CD8-positive, alpha-beta memory T cell (primary cell): Measurements from ENCODE around the gene MIER2. TPM values are rescaled to one million over a fixed set of nuclear protein-coding genes. Genes with fewer than 3 reads are reported as not detected.
"Not testable (repeated sequence)": the region's sequence is repeated elsewhere in the genome, so short reads cannot be mapped to it uniquely, and the experiment has no call there.

ENCODE experiments used
- CTCF ChIA-PET: fragments of 350-600 bp; sonication (Branson Sonifier 250); formaldehyde crosslinking; loops from one replicate; lab custom pipeline; 2021; ENCODE audit warnings: antibody characterized with exemption; lab: Charles Lee
- POLR2A ChIA-PET: fragments of 350-600 bp; sonication (Branson Sonifier 250); formaldehyde crosslinking; loops from one replicate; lab custom pipeline; 2021; ENCODE audit warnings: antibody characterized with exemption; lab: Charles Lee
- DNase-seq, 5 donors: peaks; one replicate each; pipeline versions ENCODE4 v3.0.0 to v3.0.0-alpha.2; 2020 to 2022; ENCODE audit warnings: mixed read lengths in 1 of 5
- H3K27ac ChIP-seq: one replicate; pipeline ENCODE4 v1.7.0; 2013; ENCODE audit warnings: low read depth, mild to moderate bottlenecking, low read length, moderate library complexity
- H3K27me3 ChIP-seq: 2 replicates; pipeline ENCODE4 v1.7.0; 2013; ENCODE audit warnings: low read length, mild to moderate bottlenecking; ENCODE audit not compliant: insufficient read depth, poor library complexity, severe bottlenecking
- H3K36me3 ChIP-seq: 2 replicates; pipeline ENCODE4 v1.7.0; 2013; ENCODE audit warnings: mild to moderate bottlenecking, low read length, moderate library complexity; ENCODE audit not compliant: insufficient read depth
- H3K4me1 ChIP-seq: 2 replicates; pipeline ENCODE4 v1.7.0; 2013; ENCODE audit warnings: mild to moderate bottlenecking, low read length, moderate library complexity; ENCODE audit not compliant: insufficient read depth
- H3K4me3 ChIP-seq: 2 replicates; pipeline ENCODE4 v1.7.0; 2013; ENCODE audit warnings: mild to moderate bottlenecking, low read length
- H3K9me3 ChIP-seq: 2 replicates; pipeline ENCODE4 v1.7.0; 2013; ENCODE audit warnings: mild to moderate bottlenecking, low read length
- H3K27ac Mint-ChIP-seq, 8 donors: one replicate each; pipeline ENCODE4 v1.8.0; 2020 to 2021; ENCODE audit warnings: mixed read lengths in 8 of 8, mild to moderate bottlenecking in 6 of 8, inconsistent platforms in 3 of 8, moderate library complexity in 3 of 8
- H3K27me3 Mint-ChIP-seq, 2 donors: one replicate each; pipeline ENCODE4 v1.8.0; 2020 to 2021; ENCODE audit warnings: mixed read lengths in 2 of 2, mild to moderate bottlenecking in 1 of 2, moderate library complexity in 1 of 2
- H3K36me3 Mint-ChIP-seq, 3 donors: one replicate each; pipeline ENCODE4 v1.8.0; 2020 to 2021; ENCODE audit warnings: mixed read lengths in 3 of 3, inconsistent platforms in 1 of 3, mild to moderate bottlenecking in 1 of 3
- H3K4me1 Mint-ChIP-seq, 3 donors: one replicate each; pipeline ENCODE4 v1.8.0; 2020 to 2021; ENCODE audit warnings: mixed read lengths in 3 of 3, inconsistent platforms in 1 of 3, mild to moderate bottlenecking in 1 of 3
- H3K4me3 Mint-ChIP-seq, 7 donors: one replicate each; pipeline ENCODE4 v1.8.0; 2020 to 2021; ENCODE audit warnings: mixed read lengths in 7 of 7, mild to moderate bottlenecking in 6 of 7, moderate library complexity in 4 of 7, inconsistent platforms in 2 of 7
- H3K9me3 Mint-ChIP-seq, 5 donors: one replicate each; pipeline ENCODE4 v1.8.0; 2020 to 2022; ENCODE audit warnings: mixed read lengths in 5 of 5, mild to moderate bottlenecking in 3 of 5, moderate library complexity in 2 of 5, inconsistent platforms in 1 of 5
- polyA plus RNA-seq: library from polyadenylated mRNA; unstranded; fragments of 300-500 nt; fragmentation: Illumina TruSeq; gene quantifications from one replicate; pipeline ENCODE4 v1.2.3, GENCODE V29; 2021
- total RNA-seq, 2 experiments: library from RNA; stranded (reverse); gene quantifications; one replicate each; pipeline ENCODE4 v1.2.3, GENCODE V29; 2021

MIER2 gene
- total RNA-seq = 10 to 100 TPM; 20.9 TPM
- polyA plus RNA-seq = 4.9 TPM

- Histone ChIP-seq H3K27me3 (no peaks in the 10 kb centered on the region), H3K4me1 (peaks cover 26% of the 10 kb centered on the region), H3K9me3 (no peaks in the 10 kb centered on the region), H3K4me3 (peak within 1 kb of the TSS; percentile 52), H3K27ac (peak within 1 kb of the TSS; percentile 56), H3K36me3 (no peaks in the 10 kb centered on the region)
- CTCF ChIA-PET = interaction anchor here (1.2 kb wide), 1 partner anchor 10 kb away, joined by 3 read pairs; no protein-coding TSS in a partner anchor
- peaks cover 0 to 10% (median 5%) of the 10 kb centered on the region in 3 donors for H3K36me3 Mint-ChIP-seq
- peak within 1 kb of the TSS; percentile 80 to 94 (median 88) for H3K4me3 Mint-ChIP-seq
- H3K27me3 Mint-ChIP-seq = peaks cover 0 to 4% of the 10 kb centered on the region in 2 donors
- peak; percentile 77 to 90 (median 88) for DNase-seq
- no peaks in the 10 kb centered on the region for H3K9me3 Mint-ChIP-seq
- H3K4me1 Mint-ChIP-seq = peaks cover 40 to 50% (median 49%) of the 10 kb centered on the region in 3 donors
- peak within 1 kb of the TSS; percentile 69 to 93 (median 85) for H3K27ac Mint-ChIP-seq
- POLR2A ChIA-PET = no interaction called here
Measured at GRCh38 chr19:344625-345319, at the start of gene MIER2. TSS of gene MIER2 (minus strand) at chr19:344796. CDS start at chr19:344782, 14 bp downstream.

- H3K4me3 ChIP-seq, H3K4me3 Mint-ChIP-seq, H3K36me3 ChIP-seq, H3K4me1 ChIP-seq, H3K4me1 Mint-ChIP-seq, CTCF ChIA-PET, H3K36me3 Mint-ChIP-seq, H3K27ac ChIP-seq, DNase-seq, H3K27me3 ChIP-seq, H3K27me3 Mint-ChIP-seq, POLR2A ChIA-PET, H3K9me3 Mint-ChIP-seq, H3K9me3 ChIP-seq: not testable (repeated sequence)
- peak overlapping the region in 1 of 8 donors; percentile 17 for H3K27ac Mint-ChIP-seq
Measured at GRCh38 chr19:393560-393959, 49.0 kb upstream of the MIER2 start.

- DNase-seq = peak in 1 of 5 donors; percentile 16
- Histone ChIP-seq H3K4me3 (no peak overlapping the region), H3K27me3 (no peaks in the 10 kb centered on the region), H3K4me1 (no peaks in the 10 kb centered on the region), H3K36me3 (no peaks in the 10 kb centered on the region), H3K27ac (no peak overlapping the region), H3K9me3 (no peaks in the 10 kb centered on the region)
- POLR2A ChIA-PET = no interaction called here
- Mint-ChIP-seq H3K27ac (peak overlapping the region in 2 of 8 donors; percentile 58 to 80), H3K36me3 (no peaks in the 10 kb centered on the region), H3K4me3 (no peak overlapping the region), H3K4me1 (peaks cover 0 to 6% (median 0%) of the 10 kb centered on the region in 3 donors), H3K27me3 (peaks cover 4 to 15% of the 10 kb centered on the region in 2 donors), H3K9me3 (peaks cover 0 to 3% (median 0%) of the 10 kb centered on the region in 5 donors)
- CTCF ChIA-PET = no interaction called here
Measured at GRCh38 chr19:392375-392970, 47.9 kb upstream of the MIER2 start.

- no peak overlapping the region for H3K27ac ChIP-seq
- H3K27me3 ChIP-seq = no peaks in the 10 kb centered on the region
- DNase-seq = peak in 1 of 5 donors; percentile 39
- Mint-ChIP-seq H3K4me3 (no peak overlapping the region), H3K9me3 (peaks cover 0 to 3% (median 0%) of the 10 kb centered on the region in 5 donors), H3K27ac (peak overlapping the region in 2 of 8 donors; percentile 58 to 80), H3K27me3 (peaks cover 4 to 18% of the 10 kb centered on the region in 2 donors), H3K36me3 (no peaks in the 10 kb centered on the region), H3K4me1 (peaks cover 0 to 6% (median 0%) of the 10 kb centered on the region in 3 donors)
- no peak overlapping the region for H3K4me3 ChIP-seq
- H3K4me1 ChIP-seq = no peaks in the 10 kb centered on the region
- no peaks in the 10 kb centered on the region for H3K36me3 ChIP-seq
- ChIA-PET CTCF (no interaction called here), POLR2A (no interaction called here)
- no peaks in the 10 kb centered on the region for H3K9me3 ChIP-seq
Measured at GRCh38 chr19:391726-392374, 47.3 kb upstream of the MIER2 start.

GRCh38 chr19:391207-391557 lies 46.6 kb upstream of the MIER2 start:
- Histone ChIP-seq H3K27ac (no peak overlapping the region), H3K4me3 (no peak overlapping the region), H3K36me3 (no peaks in the 10 kb centered on the region), H3K4me1 (no peaks in the 10 kb centered on the region), H3K9me3 (no peaks in the 10 kb centered on the region), H3K27me3 (no peaks in the 10 kb centered on the region)
- Mint-ChIP-seq H3K9me3 (peaks cover 0 to 3% (median 0%) of the 10 kb centered on the region in 5 donors), H3K4me1 (peaks cover 0 to 6% (median 0%) of the 10 kb centered on the region in 3 donors), H3K4me3 (no peak overlapping the region), H3K36me3 (no peaks in the 10 kb centered on the region), H3K27me3 (peaks cover 5 to 20% of the 10 kb centered on the region in 2 donors), H3K27ac (peak overlapping the region in 1 of 8 donors; percentile 3)
- POLR2A ChIA-PET = no interaction called here
- DNase-seq = peak in 1 of 5 donors; percentile 11
- CTCF ChIA-PET = no interaction called here

GRCh38 chr19:390386-391206 lies 46.0 kb upstream of the MIER2 start:
- H3K27me3 Mint-ChIP-seq = peaks cover 10 to 26% of the 10 kb centered on the region in 2 donors
- H3K4me3 ChIP-seq = no peak overlapping the region
- H3K36me3 ChIP-seq = no peaks in the 10 kb centered on the region
- peaks cover 0 to 3% (median 0%) of the 10 kb centered on the region in 5 donors for H3K9me3 Mint-ChIP-seq
- no peak overlapping the region for H3K27ac Mint-ChIP-seq
- no peaks in the 10 kb centered on the region for H3K36me3 Mint-ChIP-seq
- H3K27ac ChIP-seq = no peak overlapping the region
- POLR2A ChIA-PET = no interaction called here
- H3K4me3 Mint-ChIP-seq = no peak overlapping the region
- peak in 1 of 5 donors; percentile 30 for DNase-seq
- peaks cover 0 to 4% (median 0%) of the 10 kb centered on the region in 3 donors for H3K4me1 Mint-ChIP-seq
- no peaks in the 10 kb centered on the region for H3K27me3 ChIP-seq
- no peaks in the 10 kb centered on the region for H3K4me1 ChIP-seq
- no peaks in the 10 kb centered on the region for H3K9me3 ChIP-seq
- CTCF ChIA-PET = no interaction called here

GRCh38 chr19:389935-390289 lies 45.3 kb upstream of the MIER2 start:
- Mint-ChIP-seq H3K36me3 (no peaks in the 10 kb centered on the region), H3K27me3 (peaks cover 16 to 33% of the 10 kb centered on the region in 2 donors), H3K27ac (no peak overlapping the region), H3K9me3 (peaks cover 0 to 3% (median 0%) of the 10 kb centered on the region in 5 donors), H3K4me1 (peaks cover 0 to 4% (median 0%) of the 10 kb centered on the region in 3 donors), H3K4me3 (no peak overlapping the region)
- DNase-seq = peak in 1 of 5 donors; percentile 29
- Histone ChIP-seq H3K27me3 (no peaks in the 10 kb centered on the region), H3K36me3 (no peaks in the 10 kb centered on the region), H3K4me3 (no peak overlapping the region), H3K4me1 (no peaks in the 10 kb centered on the region), H3K9me3 (no peaks in the 10 kb centered on the region), H3K27ac (no peak overlapping the region)
- POLR2A ChIA-PET = no interaction called here
- CTCF ChIA-PET = no interaction called here
